ENCODE results near the gene F12.
"Not testable (repeated sequence)": the region's sequence is repeated elsewhere in the genome, so short reads cannot be mapped to it uniquely, and the experiment has no call there.

F12 gene

GRCh38 chr5:177367323-177367848 lies 42.0 kb downstream of the F12 start:
- DNase-seq = no peak

GRCh38 chr5:177366528-177367322 lies 42.6 kb downstream of the F12 start:
- no peak for DNase-seq

- DNase-seq = no peak
Observed at GRCh38 chr5:177365845-177366527, 43.4 kb downstream of the F12 start.

- DNase-seq = no peak
Observed at GRCh38 chr5:177364159-177364962, 45.0 kb downstream of the F12 start.

GRCh38 chr5:177363565-177363964 lies 45.8 kb downstream of the F12 start:
- DNase-seq = no peak

- DNase-seq = no peak
Observed at GRCh38 chr5:177362610-177363507, 46.5 kb downstream of the F12 start.

GRCh38 chr5:177362292-177362609 lies 47.1 kb downstream of the F12 start:
- no peak for DNase-seq

GRCh38 chr5:177361418-177362291 lies 47.7 kb downstream of the F12 start:
- DNase-seq = no peak

GRCh38 chr5:177360740-177361139 lies 48.6 kb downstream of the F12 start:
- DNase-seq = not testable (repeated sequence)

- no peak for DNase-seq
Observed at GRCh38 chr5:177359860-177360259, 49.5 kb downstream of the F12 start.

- no peak for DNase-seq
Observed at GRCh38 chr5:177359451-177359851, 49.9 kb downstream of the F12 start.

GRCh38 chr5:177358370-177358819 lies 51.0 kb downstream of the F12 start:
- no peak for DNase-seq

- DNase-seq = no peak
Observed at GRCh38 chr5:177357459-177358351, 51.7 kb downstream of the F12 start, which contains the start of gene RGS14. TSS of gene RGS14 (plus strand) at chr5:177357924. CDS start at chr5:177358025, 101 bp downstream.

- no peak for DNase-seq
Observed at GRCh38 chr5:177357146-177357458, 52.3 kb downstream of the F12 start.

GRCh38 chr5:177356746-177357145 lies 52.6 kb downstream of the F12 start:
- no peak for DNase-seq

- DNase-seq = no peak
Observed at GRCh38 chr5:177355868-177356168, 53.5 kb downstream of the F12 start.

GRCh38 chr5:177355162-177355867 lies 54.0 kb downstream of the F12 start:
- DNase-seq = no peak

- no peak for DNase-seq
Observed at GRCh38 chr5:177354711-177355110, 54.7 kb downstream of the F12 start.

- no peak for DNase-seq
Observed at GRCh38 chr5:177354256-177354655, 55.1 kb downstream of the F12 start.

- no peak for DNase-seq
Observed at GRCh38 chr5:177353093-177353492, 56.3 kb downstream of the F12 start.

All from NCI-H1930 (cell line).